IPS-18a (cell line): ENCODE data around the gene SIK2.

Experiments
- H3K27ac ChIP-seq: one replicate; pipeline ENCODE4 v1.5.1; 2013; ENCODE audit warnings: low read length
- H3K27me3 ChIP-seq: one replicate; pipeline ENCODE4 v1.6.1; 2013; ENCODE audit warnings: mild to moderate bottlenecking, low read length; ENCODE audit not compliant: control insufficient read depth, insufficient read depth
- H3K36me3 ChIP-seq: one replicate; pipeline ENCODE4 v1.6.1; 2013; ENCODE audit warnings: low read depth, low read length; ENCODE audit not compliant: control insufficient read depth
- H3K4me1 ChIP-seq: one replicate; pipeline ENCODE4 v1.6.1; 2013; ENCODE audit warnings: low read depth, low read length; ENCODE audit not compliant: control insufficient read depth
- H3K4me3 ChIP-seq: one replicate; pipeline ENCODE4 v1.5.1; 2013; ENCODE audit warnings: low read length
- H3K9ac ChIP-seq: one replicate; pipeline ENCODE4 v1.6.1; 2013; ENCODE audit warnings: mild to moderate bottlenecking, low read length, moderate library complexity
- H3K9me3 ChIP-seq: one replicate; pipeline ENCODE4 v1.6.1; 2013; ENCODE audit warnings: low read depth, low read length; ENCODE audit not compliant: control insufficient read depth

SIK2 gene

DNA sequence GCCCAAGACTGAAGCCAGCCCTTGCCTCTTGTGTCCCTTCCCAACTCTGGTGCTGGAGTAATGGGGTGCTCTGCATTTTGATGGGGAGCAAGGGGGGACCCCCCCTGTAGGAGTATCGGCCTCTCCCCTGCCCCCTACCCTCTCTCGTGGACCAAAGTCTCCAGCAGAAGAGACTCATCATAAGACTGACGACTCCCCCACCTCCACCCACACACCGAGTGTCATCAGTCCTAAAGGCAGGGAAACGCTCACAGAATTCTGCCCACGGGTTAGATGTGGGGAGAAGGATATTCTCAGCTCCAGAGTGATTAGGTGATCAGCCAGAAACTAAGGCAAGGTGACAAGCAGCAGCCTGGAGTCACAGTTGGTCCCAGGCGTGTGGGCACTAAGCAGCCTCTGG is 125.2 kb downstream of the SIK2 start:
- H3K36me3 ChIP-seq, result peaks cover 16% of the 10 kb centered on the region
- H3K27ac ChIP-seq, result no peak overlapping the region

DNA sequence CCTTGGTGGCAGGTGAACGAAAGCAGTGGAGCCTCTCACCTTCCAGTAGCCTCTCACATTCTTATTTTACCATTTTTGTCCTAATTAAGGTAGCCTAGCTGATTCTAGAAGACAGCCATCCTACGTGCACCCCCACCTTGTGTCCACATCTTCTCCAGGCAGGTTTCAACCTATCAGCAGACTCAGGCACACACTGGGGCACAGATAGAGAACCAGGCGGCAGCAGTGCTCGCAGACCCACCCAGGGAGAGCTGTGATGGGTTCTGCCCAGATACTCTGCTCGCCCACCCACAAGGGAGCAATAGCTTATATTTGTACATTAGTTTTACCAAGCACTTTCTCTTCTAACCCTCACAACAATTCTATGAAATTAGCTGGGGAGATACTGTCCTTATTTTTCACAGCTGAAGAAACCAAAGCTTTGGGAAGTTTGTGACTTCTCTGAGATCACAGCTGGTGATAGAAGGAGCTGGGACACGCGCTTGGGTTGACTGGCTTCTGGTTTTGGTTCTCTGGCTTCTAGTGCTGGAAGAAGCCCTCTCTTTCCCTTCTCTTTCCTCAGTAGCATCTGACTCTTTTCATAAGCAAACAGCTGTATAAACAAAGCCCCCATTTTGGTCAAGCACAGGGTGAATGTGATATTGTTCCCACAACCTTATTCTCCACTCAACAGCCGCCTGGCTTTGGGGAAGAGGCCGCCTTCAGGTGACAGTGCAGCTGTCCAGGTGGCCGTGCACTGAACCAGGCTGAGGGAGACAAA is 127.0 kb downstream of the SIK2 start:
- Histone ChIP-seq H3K9ac (no peak overlapping the region), H3K27ac (no peak overlapping the region), H3K36me3 (peaks cover 8% of the 10 kb centered on the region), H3K4me1 (no peaks in the 10 kb centered on the region), H3K4me3 (no peak overlapping the region), H3K27me3 (no peaks in the 10 kb centered on the region), H3K9me3 (no peaks in the 10 kb centered on the region)

More for the DNA sequence above, 125.2 kb downstream of the SIK2 start:
- no peaks in the 10 kb centered on the region for H3K27me3 ChIP-seq
- no peaks in the 10 kb centered on the region for H3K4me1 ChIP-seq
- H3K9me3 ChIP-seq, result no peaks in the 10 kb centered on the region
- H3K4me3 ChIP-seq, result no peak overlapping the region
- no peak overlapping the region for H3K9ac ChIP-seq

GRCh38 chr11:111729831-111730311 is 127.6 kb downstream of the SIK2 start:
- H3K4me3 ChIP-seq, result no peak overlapping the region
- H3K27me3 ChIP-seq, result no peaks in the 10 kb centered on the region
- no peak overlapping the region for H3K9ac ChIP-seq
- no peaks in the 10 kb centered on the region for H3K9me3 ChIP-seq
- H3K36me3 ChIP-seq, result peaks cover 8% of the 10 kb centered on the region
- H3K27ac ChIP-seq, result no peak overlapping the region
- no peaks in the 10 kb centered on the region for H3K4me1 ChIP-seq

- H3K27me3 ChIP-seq, result no peaks in the 10 kb centered on the region
- no peaks in the 10 kb centered on the region for H3K9me3 ChIP-seq
- H3K4me3 ChIP-seq, result no peak overlapping the region
- H3K9ac ChIP-seq, result no peak overlapping the region
- no peak overlapping the region for H3K27ac ChIP-seq
- H3K36me3 ChIP-seq, result peaks cover 3% of the 10 kb centered on the region
- no peaks in the 10 kb centered on the region for H3K4me1 ChIP-seq
Measured at GRCh38 chr11:111730871-111731591, 128.8 kb downstream of the SIK2 start.

GRCh38 chr11:111731821-111732220 is 129.6 kb downstream of the SIK2 start:
- no peaks in the 10 kb centered on the region for H3K27me3 ChIP-seq
- H3K9ac ChIP-seq, result no peak overlapping the region
- H3K4me1 ChIP-seq, result no peaks in the 10 kb centered on the region
- H3K27ac ChIP-seq, result no peak overlapping the region
- no peak overlapping the region for H3K4me3 ChIP-seq
- no peaks in the 10 kb centered on the region for H3K9me3 ChIP-seq
- no peaks in the 10 kb centered on the region for H3K36me3 ChIP-seq

- Histone ChIP-seq H3K36me3 (peaks cover 9% of the 10 kb centered on the region), H3K9me3 (no peaks in the 10 kb centered on the region), H3K4me3 (no peak overlapping the region), H3K27me3 (no peaks in the 10 kb centered on the region), H3K9ac (no peak overlapping the region), H3K27ac (no peak overlapping the region), H3K4me1 (no peaks in the 10 kb centered on the region)
Measured at GRCh38 chr11:111733016-111733415, 130.8 kb downstream of the SIK2 start.

GRCh38 chr11:111733611-111734088 is 131.4 kb downstream of the SIK2 start:
- Histone ChIP-seq H3K36me3 (peaks cover 9% of the 10 kb centered on the region), H3K4me1 (peaks cover 2% of the 10 kb centered on the region), H3K9ac (no peak overlapping the region), H3K9me3 (no peaks in the 10 kb centered on the region), H3K27ac (no peak overlapping the region), H3K4me3 (no peak overlapping the region), H3K27me3 (no peaks in the 10 kb centered on the region)

DNA sequence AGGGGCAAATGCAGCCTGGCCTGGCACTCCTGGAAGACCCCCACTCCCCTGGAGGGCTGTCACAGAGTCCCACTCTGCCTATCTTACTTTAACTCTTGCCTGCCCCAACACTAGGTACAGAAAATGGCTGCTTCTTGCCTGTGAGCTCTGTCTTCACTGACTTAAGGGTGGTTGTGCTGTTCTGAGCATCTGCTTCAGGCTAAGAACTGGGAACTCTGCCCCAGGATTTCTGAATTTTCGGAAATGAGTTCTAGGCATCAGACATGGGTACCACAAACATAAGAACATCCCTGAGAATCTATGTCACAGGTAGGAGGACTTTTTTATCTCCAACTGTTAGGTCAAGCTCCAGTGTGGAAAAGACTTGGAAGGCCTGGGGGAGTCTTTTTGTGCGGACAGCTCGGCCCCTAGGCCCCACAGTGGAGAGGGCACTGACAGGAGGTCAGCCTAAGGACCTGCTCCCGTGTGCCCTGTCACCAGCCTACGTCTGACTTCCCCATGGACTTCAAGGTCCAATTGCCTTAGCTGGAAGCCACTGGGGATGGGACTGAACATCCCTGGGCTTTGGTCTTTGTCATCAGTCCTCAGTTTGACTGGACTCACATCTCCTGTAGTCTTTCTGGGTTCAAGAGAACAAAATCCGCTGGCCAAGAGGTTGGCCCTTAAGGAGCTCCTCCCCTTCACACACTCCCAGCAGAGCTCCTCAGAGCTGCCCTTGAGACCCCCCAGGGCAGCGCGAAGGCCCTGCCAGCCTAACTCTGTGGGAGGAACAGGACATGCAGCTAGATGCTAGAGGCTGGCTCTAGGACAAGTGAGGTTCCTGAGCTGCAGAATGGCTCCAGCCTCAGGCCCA is 132.1 kb downstream of the SIK2 start:
- no peak overlapping the region for H3K4me3 ChIP-seq
- no peak overlapping the region for H3K9ac ChIP-seq
- peaks cover 9% of the 10 kb centered on the region for H3K36me3 ChIP-seq
- H3K9me3 ChIP-seq, result no peaks in the 10 kb centered on the region
- no peaks in the 10 kb centered on the region for H3K27me3 ChIP-seq
- H3K27ac ChIP-seq, result no peak overlapping the region
- peaks cover 6% of the 10 kb centered on the region for H3K4me1 ChIP-seq

GRCh38 chr11:111734954-111735261 is 132.7 kb downstream of the SIK2 start:
- peaks cover 6% of the 10 kb centered on the region for H3K4me1 ChIP-seq
- no peak overlapping the region for H3K4me3 ChIP-seq
- H3K36me3 ChIP-seq, result peaks cover 9% of the 10 kb centered on the region

DNA sequence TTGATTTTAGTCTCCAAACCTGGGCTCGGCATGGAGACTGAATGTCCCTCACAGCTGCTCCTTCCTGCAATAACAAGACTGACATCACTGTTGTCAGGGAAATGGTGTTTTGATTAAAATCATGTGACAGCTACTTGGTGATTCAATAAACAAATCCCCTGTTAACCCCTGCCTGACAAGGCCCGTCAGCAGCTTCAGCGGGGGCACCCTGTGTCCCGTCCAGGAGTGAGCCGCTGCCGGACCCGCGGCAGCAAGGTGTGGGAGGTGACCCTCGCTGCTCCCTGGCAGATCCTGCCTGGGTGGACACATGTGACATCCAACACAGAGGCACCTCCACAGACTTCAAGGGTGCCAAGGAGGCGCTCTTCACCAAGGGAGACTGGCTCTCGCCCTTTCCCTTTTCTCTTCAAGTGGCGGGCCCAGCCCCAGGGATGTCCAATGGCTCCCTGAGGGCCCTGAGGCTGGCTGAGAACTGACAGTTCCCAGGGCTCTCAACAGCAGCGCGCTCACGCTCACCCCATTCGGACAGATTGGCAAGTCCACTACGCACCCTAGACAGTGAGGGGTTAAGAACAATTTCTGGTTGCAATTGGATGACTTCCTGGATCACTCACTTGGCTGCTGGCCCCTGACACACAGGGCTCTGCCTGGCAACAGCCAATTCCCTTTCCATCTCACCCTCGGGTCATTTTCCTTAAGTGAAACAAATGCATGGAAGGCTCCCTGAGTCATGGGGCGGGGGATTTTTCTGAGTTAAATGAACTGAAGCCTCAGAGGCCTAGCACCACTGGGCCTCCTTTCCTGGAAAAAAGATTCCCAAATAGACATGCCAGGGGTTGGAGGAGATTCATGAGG is 133.2 kb downstream of the SIK2 start:
- no peak overlapping the region for H3K4me3 ChIP-seq
- H3K27ac ChIP-seq, result no peak overlapping the region
- peaks cover 6% of the 10 kb centered on the region for H3K4me1 ChIP-seq
- no peaks in the 10 kb centered on the region for H3K9me3 ChIP-seq
- H3K36me3 ChIP-seq, result peaks cover 9% of the 10 kb centered on the region
- no peak overlapping the region for H3K9ac ChIP-seq
- no peaks in the 10 kb centered on the region for H3K27me3 ChIP-seq

More at GRCh38 chr11:111734954-111735261, 132.7 kb downstream of the SIK2 start:
- Histone ChIP-seq H3K27me3 (no peaks in the 10 kb centered on the region), H3K27ac (no peak overlapping the region), H3K9ac (no peak overlapping the region), H3K9me3 (no peaks in the 10 kb centered on the region)
